A673 (cell line): ENCODE results near the gene RSKR.

Experiments used
- EZH2 ChIP-seq: fragments of 200-600 bp; sonication (generic); IDR thresholded peaks from 2 replicates; pipeline ENCODE4 v1.6.1; 2017; ENCODE audit warnings: borderline replicate concordance, low read depth, mild to moderate bottlenecking, mixed read lengths, antibody characterized with exemption, low read length; ENCODE audit not compliant: poor library complexity, severe bottlenecking
- TF ChIP-seq, protein P1 (sequence below): fragments of 300-800, 200-600 bp; sonication (generic); conservative IDR thresholded peaks from 2 replicates; pipeline ENCODE4 v1.5.1; 2017; ENCODE audit warnings: low read depth, mild to moderate bottlenecking, antibody characterized with exemption, low read length, moderate library complexity, mixed read lengths

DNA sequence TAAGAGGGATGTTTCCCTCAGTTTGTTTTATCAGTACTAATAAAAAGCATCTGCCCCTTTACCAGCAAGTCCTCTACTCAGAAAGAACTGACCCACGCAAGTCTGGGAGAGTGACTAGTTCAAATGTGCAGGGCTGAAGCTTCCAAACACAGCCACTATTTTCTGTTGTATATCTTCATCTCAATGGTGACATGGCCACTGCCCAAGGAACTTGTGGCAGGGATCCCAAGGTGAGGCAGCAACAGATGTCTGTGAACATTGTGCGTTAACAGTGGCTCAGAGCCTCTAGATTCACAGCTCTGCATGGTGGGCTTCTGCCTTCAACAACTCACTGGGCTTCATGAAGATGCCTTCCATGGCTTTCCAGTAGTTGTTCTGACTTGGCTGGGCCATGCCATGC, 34.7 kb upstream of the RSKR start:
- TF ChIP-seq, protein P1, sequence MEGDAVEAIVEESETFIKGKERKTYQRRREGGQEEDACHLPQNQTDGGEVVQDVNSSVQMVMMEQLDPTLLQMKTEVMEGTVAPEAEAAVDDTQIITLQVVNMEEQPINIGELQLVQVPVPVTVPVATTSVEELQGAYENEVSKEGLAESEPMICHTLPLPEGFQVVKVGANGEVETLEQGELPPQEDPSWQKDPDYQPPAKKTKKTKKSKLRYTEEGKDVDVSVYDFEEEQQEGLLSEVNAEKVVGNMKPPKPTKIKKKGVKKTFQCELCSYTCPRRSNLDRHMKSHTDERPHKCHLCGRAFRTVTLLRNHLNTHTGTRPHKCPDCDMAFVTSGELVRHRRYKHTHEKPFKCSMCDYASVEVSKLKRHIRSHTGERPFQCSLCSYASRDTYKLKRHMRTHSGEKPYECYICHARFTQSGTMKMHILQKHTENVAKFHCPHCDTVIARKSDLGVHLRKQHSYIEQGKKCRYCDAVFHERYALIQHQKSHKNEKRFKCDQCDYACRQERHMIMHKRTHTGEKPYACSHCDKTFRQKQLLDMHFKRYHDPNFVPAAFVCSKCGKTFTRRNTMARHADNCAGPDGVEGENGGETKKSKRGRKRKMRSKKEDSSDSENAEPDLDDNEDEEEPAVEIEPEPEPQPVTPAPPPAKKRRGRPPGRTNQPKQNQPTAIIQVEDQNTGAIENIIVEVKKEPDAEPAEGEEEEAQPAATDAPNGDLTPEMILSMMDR: no peak
- TF ChIP-seq EZH2: no peak
